ENCODE measurements around the gene GDAP2. TPM values are rescaled to one million over a fixed set of nuclear protein-coding genes. Genes with fewer than 3 reads are reported as not detected.
A peak's percentile ranks its signal among the peaks of the same experiment; 100 is the strongest.

GDAP2 gene
- total RNA-seq, 2 donors from 2014 or later = 14.4 to 26.6 TPM

DNA sequence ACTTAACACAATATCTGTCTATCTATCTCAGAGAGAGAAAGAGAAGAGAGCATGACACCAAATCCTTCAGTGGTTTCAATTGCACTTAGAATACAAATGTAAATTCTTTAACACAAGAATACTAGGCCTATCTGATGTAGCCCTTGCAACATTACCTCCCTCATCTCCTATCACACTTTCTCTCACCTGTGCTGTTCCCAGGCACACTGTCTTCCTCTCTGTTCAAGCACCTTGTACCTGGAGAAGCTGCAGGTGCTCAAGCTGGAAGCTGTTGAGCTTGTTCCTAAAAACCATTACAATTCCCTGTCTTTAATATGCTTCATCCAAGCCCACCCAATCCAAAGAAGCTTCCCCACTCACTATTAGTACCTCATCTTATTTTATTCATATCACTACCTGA lies 97.0 kb downstream of the GDAP2 start:
- TF ChIP-seq POLR2AphosphoS5 (IDR thresholded peaks at IDR 0.05) = no peak
- intact Hi-C loops (cut with DNase I) = no loop called here
- H3K4me3 ChIP-seq = no peak overlapping the region
- no peaks in the 10 kb centered on the region for H3K36me3 ChIP-seq
- H3K9me3 ChIP-seq = no peaks in the 10 kb centered on the region
- H3K27me3 ChIP-seq (replicated peaks; ENCODE audit: insufficient read depth) = no peaks in the 10 kb centered on the region
- no peaks in the 10 kb centered on the region for H3K4me1 ChIP-seq (replicated peaks)
- DNase-seq (ENCODE audit: low spot score) = no peak
- no peak overlapping the region for H3K27ac ChIP-seq

DNA sequence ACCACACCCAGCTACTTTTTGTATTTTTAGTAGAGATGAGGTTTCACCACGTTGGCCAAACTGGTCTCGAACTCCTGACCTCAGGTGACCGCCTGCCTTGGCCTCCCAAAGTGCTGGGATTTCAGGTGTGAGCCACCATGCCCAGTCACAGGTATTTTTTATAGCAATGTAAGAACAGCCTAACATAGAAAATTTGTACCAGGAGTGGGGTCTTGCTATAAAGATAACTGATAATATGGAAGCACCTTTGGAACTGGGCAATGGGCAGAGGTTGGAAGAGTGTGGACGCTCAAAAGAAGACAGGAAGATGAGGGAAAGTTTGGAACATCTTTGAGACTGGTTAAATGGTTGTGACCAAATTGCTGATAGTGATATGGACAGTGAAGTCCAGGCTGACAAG lies 99.2 kb downstream of the GDAP2 start:
- Histone ChIP-seq H3K9me3 (no peaks in the 10 kb centered on the region), H3K4me1 (replicated peaks) (no peaks in the 10 kb centered on the region), H3K27ac (no peak overlapping the region), H3K27me3 (replicated peaks; ENCODE audit: insufficient read depth) (no peaks in the 10 kb centered on the region), H3K4me3 (no peak overlapping the region), H3K36me3 (no peaks in the 10 kb centered on the region)
- WGBS = 96% methylated on average over 4 of the region's 4 CpGs
- DNase-seq (ENCODE audit: low spot score) = no peak
- intact Hi-C loops (cut with DNase I) = no loop called here
- TF ChIP-seq POLR2A (IDR thresholded peaks at IDR 0.05) (no peak), POLR2AphosphoS5 (IDR thresholded peaks at IDR 0.05) (no peak)
- TF ChIP-seq, protein P1, sequence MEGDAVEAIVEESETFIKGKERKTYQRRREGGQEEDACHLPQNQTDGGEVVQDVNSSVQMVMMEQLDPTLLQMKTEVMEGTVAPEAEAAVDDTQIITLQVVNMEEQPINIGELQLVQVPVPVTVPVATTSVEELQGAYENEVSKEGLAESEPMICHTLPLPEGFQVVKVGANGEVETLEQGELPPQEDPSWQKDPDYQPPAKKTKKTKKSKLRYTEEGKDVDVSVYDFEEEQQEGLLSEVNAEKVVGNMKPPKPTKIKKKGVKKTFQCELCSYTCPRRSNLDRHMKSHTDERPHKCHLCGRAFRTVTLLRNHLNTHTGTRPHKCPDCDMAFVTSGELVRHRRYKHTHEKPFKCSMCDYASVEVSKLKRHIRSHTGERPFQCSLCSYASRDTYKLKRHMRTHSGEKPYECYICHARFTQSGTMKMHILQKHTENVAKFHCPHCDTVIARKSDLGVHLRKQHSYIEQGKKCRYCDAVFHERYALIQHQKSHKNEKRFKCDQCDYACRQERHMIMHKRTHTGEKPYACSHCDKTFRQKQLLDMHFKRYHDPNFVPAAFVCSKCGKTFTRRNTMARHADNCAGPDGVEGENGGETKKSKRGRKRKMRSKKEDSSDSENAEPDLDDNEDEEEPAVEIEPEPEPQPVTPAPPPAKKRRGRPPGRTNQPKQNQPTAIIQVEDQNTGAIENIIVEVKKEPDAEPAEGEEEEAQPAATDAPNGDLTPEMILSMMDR (IDR thresholded peaks at IDR 0.05) = no peak

GRCh38 chr1:117828201-117828600 lies 101.2 kb downstream of the GDAP2 start:
- Histone ChIP-seq H3K9me3 (no peaks in the 10 kb centered on the region), H3K4me3 (no peak overlapping the region), H3K27ac (peak overlapping the region in 1 of 2 donors; percentile 28), H3K36me3 (no peaks in the 10 kb centered on the region), H3K27me3 (replicated peaks; ENCODE audit: insufficient read depth) (no peaks in the 10 kb centered on the region), H3K4me1 (replicated peaks) (no peaks in the 10 kb centered on the region)
- no peak for DNase-seq (ENCODE audit: low spot score)
- TF ChIP-seq POLR2AphosphoS5 (IDR thresholded peaks at IDR 0.05) (peak; percentile 47), POLR2A (IDR thresholded peaks at IDR 0.05) (no peak)
- WGBS = 52% methylated on average over 4 of the region's 4 CpGs
- intact Hi-C loops (cut with DNase I) = no loop called here

- no peaks in the 10 kb centered on the region for H3K4me1 ChIP-seq (replicated peaks)
- intact Hi-C loops (cut with DNase I) = no loop called here
- no peaks in the 10 kb centered on the region for H3K36me3 ChIP-seq
- WGBS = 47% methylated on average over 1 of the region's 1 CpG
- no peak for TF ChIP-seq POLR2A (IDR thresholded peaks at IDR 0.05)
- no peak overlapping the region for H3K4me3 ChIP-seq
- H3K9me3 ChIP-seq = no peaks in the 10 kb centered on the region
- H3K27me3 ChIP-seq (replicated peaks; ENCODE audit: insufficient read depth) = no peaks in the 10 kb centered on the region
- H3K27ac ChIP-seq = no peak overlapping the region
- no peak for DNase-seq (ENCODE audit: low spot score)
Observed at GRCh38 chr1:117826540-117827078, 102.8 kb downstream of the GDAP2 start.

DNA sequence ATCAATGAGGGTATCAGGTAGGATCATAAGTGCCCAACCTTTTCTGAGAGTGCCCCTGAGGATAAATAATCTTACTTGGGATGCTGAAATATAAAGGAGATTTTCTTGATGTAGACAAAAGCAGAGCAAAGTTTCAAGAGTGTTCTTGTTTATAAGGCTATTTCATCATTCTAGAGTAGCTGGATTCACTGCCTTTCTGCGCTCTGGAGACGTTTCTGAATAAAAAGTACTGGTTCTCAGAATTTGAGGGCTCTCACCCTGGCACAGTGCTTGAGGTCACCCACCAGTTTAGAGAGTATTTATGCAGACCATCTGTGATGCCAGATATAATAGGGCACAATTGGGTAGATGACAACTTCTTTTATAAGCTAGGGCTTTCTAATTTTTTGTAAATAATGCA lies 103.3 kb downstream of the GDAP2 start:
- Histone ChIP-seq H3K4me1 (replicated peaks) (peaks cover 3% of the 10 kb centered on the region), H3K36me3 (no peaks in the 10 kb centered on the region), H3K27ac (no peak overlapping the region), H3K4me3 (no peak overlapping the region), H3K9me3 (no peaks in the 10 kb centered on the region), H3K27me3 (replicated peaks; ENCODE audit: insufficient read depth) (no peaks in the 10 kb centered on the region)
- intact Hi-C loops (cut with DNase I) = no loop called here
- no peak for DNase-seq (ENCODE audit: low spot score)
- TF ChIP-seq, protein P1 (IDR thresholded peaks at IDR 0.05) = no peak
- TF ChIP-seq POLR2AphosphoS5 (IDR thresholded peaks at IDR 0.05) (no peak), POLR2A (IDR thresholded peaks at IDR 0.05) (no peak)
- WGBS = 67% methylated on average over 2 of the region's 2 CpGs

GRCh38 chr1:117825414-117825813 lies 104.0 kb downstream of the GDAP2 start:
- TF ChIP-seq, protein P1 (IDR thresholded peaks at IDR 0.05) = no peak
- no peak for TF ChIP-seq POLR2AphosphoS5 (IDR thresholded peaks at IDR 0.05)
- Histone ChIP-seq H3K27ac (no peak overlapping the region), H3K36me3 (no peaks in the 10 kb centered on the region), H3K4me3 (no peak overlapping the region), H3K9me3 (no peaks in the 10 kb centered on the region), H3K27me3 (replicated peaks; ENCODE audit: insufficient read depth) (no peaks in the 10 kb centered on the region), H3K4me1 (replicated peaks) (peaks cover 3% of the 10 kb centered on the region)
- WGBS = 81% methylated on average over 2 of the region's 2 CpGs
- intact Hi-C loops (cut with DNase I) = no loop called here
- DNase-seq (ENCODE audit: low spot score) = no peak
